Measurements from ENCODE around the gene FOLR2.
A peak's percentile ranks its signal among the peaks of the same experiment; 100 is the strongest.
"Not testable (repeated sequence)": the region's sequence is repeated elsewhere in the genome, so short reads cannot be mapped to it uniquely, and the experiment has no call there.

The FOLR2 gene

GRCh38 chr11:72179804-72180396 lies 36.7 kb upstream of the FOLR2 start:
- no peak overlapping the region for H3K4me3 ChIP-seq (replicated peaks; ENCODE audit: low read depth, low read length)
- DNase-seq (ENCODE audit: low read depth) = no peak
- no peak for TF ChIP-seq CTCF (IDR thresholded peaks at IDR 0.05; ENCODE audit: low read length, missing control alignments)

- H3K4me3 ChIP-seq (replicated peaks; ENCODE audit: low read depth, low read length); DNase-seq (ENCODE audit: low read depth): not testable (repeated sequence)
Observed at GRCh38 chr11:72180892-72181552, 35.6 kb upstream of the FOLR2 start.

GRCh38 chr11:72181553-72181958 lies 35.0 kb upstream of the FOLR2 start:
- not testable (repeated sequence) for DNase-seq (ENCODE audit: low read depth)
- TF ChIP-seq CTCF (IDR thresholded peaks at IDR 0.05; ENCODE audit: low read length, missing control alignments) = peak; percentile 3

GRCh38 chr11:72188267-72188666 lies 28.3 kb upstream of the FOLR2 start:
- no peak for TF ChIP-seq CTCF (IDR thresholded peaks at IDR 0.05; ENCODE audit: low read length, missing control alignments)
- no peak overlapping the region for H3K4me3 ChIP-seq (replicated peaks; ENCODE audit: low read depth, low read length)
- no peak for DNase-seq (ENCODE audit: low read depth)

More at GRCh38 chr11:72181553-72181958, 35.0 kb upstream of the FOLR2 start:
- H3K4me3 ChIP-seq (replicated peaks; ENCODE audit: low read depth, low read length) = not testable (repeated sequence)

GRCh38 chr11:72189455-72190250 lies 26.9 kb upstream of the FOLR2 start:
- H3K4me3 ChIP-seq (replicated peaks; ENCODE audit: low read depth, low read length) = no peak overlapping the region
- no peak for DNase-seq (ENCODE audit: low read depth)
- no peak for TF ChIP-seq CTCF (IDR thresholded peaks at IDR 0.05; ENCODE audit: low read length, missing control alignments)

GRCh38 chr11:72190631-72191071 lies 25.9 kb upstream of the FOLR2 start:
- no peak for TF ChIP-seq CTCF (IDR thresholded peaks at IDR 0.05; ENCODE audit: low read length, missing control alignments)
- H3K4me3 ChIP-seq (replicated peaks; ENCODE audit: low read depth, low read length) = no peak overlapping the region
- DNase-seq (ENCODE audit: low read depth) = no peak

GRCh38 chr11:72191961-72192381 lies 24.6 kb upstream of the FOLR2 start, which contains the start of gene FOLR1:
FOLR1 (plus strand) TSS chr11:72192140; CDS start chr11:72192174, 34 bp downstream.
- no peak within 1 kb of the TSS for H3K4me3 ChIP-seq (replicated peaks; ENCODE audit: low read depth, low read length)
- TF ChIP-seq CTCF (IDR thresholded peaks at IDR 0.05; ENCODE audit: low read length, missing control alignments) = no peak
- DNase-seq (ENCODE audit: low read depth) = no peak
